GM23338 (cell line): ENCODE data around the gene PSMD6. TPM values are rescaled to one million over a fixed set of nuclear protein-coding genes. Genes with fewer than 3 reads are reported as not detected.
A peak's percentile ranks its signal among the peaks of the same experiment; 100 is the strongest.

ENCODE experiments used
- ATAC-seq: fragments of 200-7000 bp; cut with Tn5 transposase; 3 replicates; pipeline ENCODE4 v1.9.1; 2020
- DNase-seq: peaks from one replicate; pipeline ENCODE4 v3.0.0-alpha.2; 2015; ENCODE audit warnings: low spot score
- H2AFZ ChIP-seq: fragments of 200-600 bp; sonication (generic); 2 replicates; pipeline ENCODE4 v1.8.0; 2016; ENCODE audit warnings: antibody characterized with exemption, mild to moderate bottlenecking, moderate library complexity
- H3F3A ChIP-seq: fragments of 200-600 bp; sonication (generic); replicated peaks from 2 replicates; pipeline ENCODE4 v1.8.0; 2017; ENCODE audit warnings: antibody characterized with exemption, mixed run types, low read depth
- H3K27ac ChIP-seq: fragments of 200-600 bp; sonication (generic); 2 replicates; pipeline ENCODE4 v1.6.1; 2016; ENCODE audit warnings: low read depth
- H3K27me3 ChIP-seq: fragments of 200-600 bp; sonication (generic); 2 replicates; pipeline ENCODE4 v1.8.0; 2016; ENCODE audit warnings: mild to moderate bottlenecking, mixed run types, moderate library complexity; ENCODE audit not compliant: insufficient read depth
- H3K36me3 ChIP-seq: fragments of 200-600 bp; sonication (generic); 2 replicates; pipeline ENCODE4 v1.8.0; 2016; ENCODE audit warnings: mild to moderate bottlenecking; ENCODE audit not compliant: insufficient read depth
- H3K4me1 ChIP-seq: fragments of 200-600 bp; sonication (generic); 2 replicates; pipeline ENCODE4 v1.8.0; 2016; ENCODE audit warnings: mild to moderate bottlenecking, moderate library complexity; ENCODE audit not compliant: insufficient read depth
- H3K4me2 ChIP-seq: fragments of 200-600 bp; sonication (generic); 2 replicates; pipeline ENCODE4 v1.7.1; 2017; ENCODE audit warnings: mixed run types
- H3K4me3 ChIP-seq: fragments of 200-600 bp; sonication (generic); 2 replicates; pipeline ENCODE4 v1.6.1; 2016; ENCODE audit warnings: mixed run types
- H3K79me2 ChIP-seq: fragments of 200-600 bp; sonication (generic); replicated peaks from 2 replicates; pipeline ENCODE4 v1.8.0; 2017; ENCODE audit warnings: mild to moderate bottlenecking; ENCODE audit not compliant: insufficient read depth
- H3K9me2 ChIP-seq: fragments of 200-600 bp; sonication (generic); 2 replicates; pipeline ENCODE4 v1.8.0; 2017; ENCODE audit not compliant: insufficient read depth
- H4K20me1 ChIP-seq: fragments of 200-600 bp; sonication (generic); replicated peaks from 2 replicates; pipeline ENCODE4 v1.8.0; 2017; ENCODE audit warnings: mild to moderate bottlenecking; ENCODE audit not compliant: insufficient read depth
- H3K27ac Mint-ChIP-seq: 2 replicates; pipeline ENCODE4 v1.8.0; 2020; ENCODE audit warnings: inconsistent platforms, mild to moderate bottlenecking, moderate library complexity, mixed read lengths
- H3K27me3 Mint-ChIP-seq: 3 replicates; pipeline ENCODE4 v1.8.0; 2022; ENCODE audit warnings: low read depth, mild to moderate bottlenecking, moderate library complexity, mixed read lengths, inconsistent platforms; ENCODE audit not compliant: insufficient read depth, poor library complexity
- H3K36me3 Mint-ChIP-seq: 3 replicates; pipeline ENCODE4 v1.8.0; 2021; ENCODE audit warnings: low read depth, mild to moderate bottlenecking, inconsistent platforms, moderate library complexity, mixed read lengths
- H3K4me1 Mint-ChIP-seq: 3 replicates; pipeline ENCODE4 v1.8.0; 2020; ENCODE audit warnings: mild to moderate bottlenecking, inconsistent platforms, mixed read lengths
- H3K4me3 Mint-ChIP-seq: 3 replicates; pipeline ENCODE4 v1.8.0; 2021; ENCODE audit warnings: moderate library complexity, mild to moderate bottlenecking, inconsistent platforms, mixed read lengths
- H3K9me3 Mint-ChIP-seq: 3 replicates; pipeline ENCODE4 v1.8.0; 2020; ENCODE audit warnings: moderate library complexity, mild to moderate bottlenecking, inconsistent platforms, mixed read lengths
- CREB1 ChIP-seq: fragments of 250-450 bp; sonication (Bioruptor Pico); IDR thresholded peaks from 2 replicates; pipeline ENCODE4 v1.5.0; 2020; ENCODE audit warnings: low read depth, mild to moderate bottlenecking, moderate library complexity
- CTCF ChIP-seq, 2 experiments: fragments of 200-600 bp in 1 of 2; sonication (generic) in 1 of 2; conservative IDR thresholded peaks; 2 replicates each; pipeline versions ENCODE4 v1.5.1 to v1.6.1; 2016 to 2017; ENCODE audit warnings: antibody characterized with exemption in 2 of 2, low read depth in 2 of 2, mild to moderate bottlenecking in 2 of 2, moderate library complexity in 1 of 2
- ETS1 ChIP-seq: IDR thresholded peaks from 2 replicates; pipeline ENCODE4 v1.6.1; 2016; ENCODE audit warnings: antibody characterized with exemption
- EZH2 ChIP-seq: fragments of 200-600 bp; sonication (generic); IDR thresholded peaks from one replicate; pipeline ENCODE4 v1.8.0; 2017; ENCODE audit warnings: antibody characterized with exemption, mild to moderate bottlenecking, low read depth; ENCODE audit not compliant: unreplicated experiment
- EZH2phosphoT487 ChIP-seq: fragments of 200-600 bp; sonication (generic); IDR thresholded peaks from one replicate; pipeline ENCODE4 v1.8.1; 2018; ENCODE audit warnings: antibody characterized with exemption; ENCODE audit not compliant: unreplicated experiment
- JUNB ChIP-seq: IDR thresholded peaks from one replicate; pipeline ENCODE4 v1.6.1; 2016; ENCODE audit warnings: antibody characterized with exemption; ENCODE audit not compliant: unreplicated experiment
- NANOG ChIP-seq: IDR thresholded peaks from 2 replicates; pipeline ENCODE4 v1.6.1; 2016; ENCODE audit warnings: antibody characterized with exemption, borderline replicate concordance
- POLR2AphosphoS5 ChIP-seq: IDR thresholded peaks from 2 replicates; pipeline ENCODE4 v1.6.1; 2016; ENCODE audit warnings: antibody characterized with exemption, low read depth
- REST ChIP-seq: IDR thresholded peaks from one replicate; pipeline ENCODE4 v1.6.1; 2018; ENCODE audit warnings: antibody characterized with exemption; ENCODE audit not compliant: unreplicated experiment
- STAT1 ChIP-seq: IDR thresholded peaks from one replicate; pipeline ENCODE4 v1.6.1; 2016; ENCODE audit warnings: antibody characterized with exemption; ENCODE audit not compliant: unreplicated experiment
- ZNF114 ChIP-seq: fragments of 250-450 bp; sonication (Bioruptor Pico); IDR thresholded peaks from 2 replicates; pipeline ENCODE4 v1.5.0; 2020; ENCODE audit warnings: mild to moderate bottlenecking, moderate library complexity
- ZNF331 ChIP-seq: fragments of 250-450 bp; sonication (Bioruptor Pico); IDR thresholded peaks from 2 replicates; pipeline ENCODE4 v1.5.0; 2020; ENCODE audit warnings: low read depth, mild to moderate bottlenecking, moderate library complexity
- ZNF462 ChIP-seq: fragments of 250-450 bp; sonication (Bioruptor Pico); IDR thresholded peaks from 2 replicates; pipeline ENCODE4 v1.5.0; 2020; ENCODE audit warnings: mild to moderate bottlenecking, moderate library complexity
- polyA plus RNA-seq: library from polyadenylated mRNA; unstranded; fragments of >200 nt; fragmentation: Nextera tagmentation; extraction: Ambion mirVana; gene quantifications from 2 replicates; pipeline ENCODE4 v1.2.1, GENCODE V29; 2016
- total RNA-seq: library from RNA; depleted of rRNA; stranded (reverse); fragments of >200 nt; shearing (Covaris generic); gene quantifications from 2 replicates; pipeline ENCODE4 v1.2.3, GENCODE V29; 2014

PSMD6 gene
- total and polyA plus RNA-seq, 2 experiments from 2014 or later, result 98.1 to 205 TPM

- Mint-ChIP-seq H3K4me1 (peaks cover 19% of the 10 kb centered on the region), H3K27me3 (peaks cover 2% of the 10 kb centered on the region), H3K36me3 (peaks cover 28% of the 10 kb centered on the region; the same call in 2 of the 3 replicates), H3K27ac (peak overlapping the region; percentile 81), H3K4me3 (peak overlapping the region; percentile 93), H3K9me3 (no peaks in the 10 kb centered on the region)
- peaks cover 17% of the 10 kb centered on the region for H3K36me3 ChIP-seq
- H3K4me2 ChIP-seq, result no peak overlapping the region
- H3K27me3 ChIP-seq, result no peaks in the 10 kb centered on the region
- no peaks in the 10 kb centered on the region for H3K9me2 ChIP-seq
- H3K27ac ChIP-seq, result no peak overlapping the region
- TF ChIP-seq EZH2phosphoT487 (no peak), ZNF462 (CRISPR knock-in tag) (no peak), JUNB (no peak), NANOG (no peak), STAT1 (no peak), POLR2AphosphoS5 (no peak), EZH2 (no peak), ZNF331 (CRISPR knock-in tag) (no peak), CREB1 (CRISPR knock-in tag) (no peak), ETS1 (no peak), ZNF114 (CRISPR knock-in tag) (no peak), REST (no peak), CTCF (conservative IDR thresholded peaks at IDR 0.05; ENCODE audit: low read depth in 2 of 2) (no peak)
- peaks cover 33% of the 10 kb centered on the region for H3K79me2 ChIP-seq
- no peak overlapping the region for H2AFZ ChIP-seq
- H4K20me1 ChIP-seq, result peaks cover 3% of the 10 kb centered on the region; the same call in 1 of the 2 replicates
- H3F3A ChIP-seq, result no peaks in the 10 kb centered on the region
- ATAC-seq (no peak), DNase-seq (no peak)
- peaks cover 8% of the 10 kb centered on the region for H3K4me1 ChIP-seq
- peak overlapping the region; percentile 95; the same call in 1 of the 2 replicates for H3K4me3 ChIP-seq
These were observed 548 bp upstream of the PSMD6 start for GRCh38 chr3:64023861-64024223.
